CD4-positive, alpha-beta T cell treated with Interleukin-1 beta for 1 hour (primary cell): ENCODE results near the gene TBC1D10A.
A peak's percentile ranks its signal among the peaks of the same experiment; 100 is the strongest.

Experiments used
- DNase-seq, 2 donors: peaks; one replicate each; pipeline ENCODE4 v3.0.0-alpha.2; 2020 to 2022

Gene TBC1D10A

GRCh38 chr22:30297991-30298701 is 28.6 kb downstream of the TBC1D10A start:
- no peak for DNase-seq

GRCh38 chr22:30297276-30297990 is 29.3 kb downstream of the TBC1D10A start:
- no peak for DNase-seq

- no peak for DNase-seq
Observed at GRCh38 chr22:30296833-30297232, 29.9 kb downstream of the TBC1D10A start.

DNA sequence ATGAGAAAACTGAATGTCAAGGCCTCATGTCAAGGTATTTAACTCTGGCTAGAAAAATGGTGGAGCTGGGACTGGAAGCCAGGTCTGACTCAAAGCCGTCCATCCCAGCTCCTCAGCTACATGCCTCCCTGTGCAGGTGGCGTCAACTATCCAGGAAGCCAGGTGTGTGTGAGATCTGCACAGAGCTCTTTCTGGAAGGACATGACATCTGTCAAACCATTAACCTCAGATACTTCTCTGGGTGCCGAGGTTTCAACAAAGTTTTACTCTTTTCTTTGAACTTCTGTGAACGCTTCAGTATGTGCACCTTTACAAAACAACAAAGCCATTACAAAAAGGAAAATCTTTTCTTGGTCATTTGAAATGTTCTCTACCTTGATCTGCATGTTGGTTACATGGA is 30.4 kb downstream of the TBC1D10A start:
- no peak for DNase-seq

- no peak for DNase-seq
Observed at GRCh38 chr22:30295576-30295975, 31.2 kb downstream of the TBC1D10A start.

GRCh38 chr22:30294830-30295229 is 31.9 kb downstream of the TBC1D10A start:
- no peak for DNase-seq

DNA sequence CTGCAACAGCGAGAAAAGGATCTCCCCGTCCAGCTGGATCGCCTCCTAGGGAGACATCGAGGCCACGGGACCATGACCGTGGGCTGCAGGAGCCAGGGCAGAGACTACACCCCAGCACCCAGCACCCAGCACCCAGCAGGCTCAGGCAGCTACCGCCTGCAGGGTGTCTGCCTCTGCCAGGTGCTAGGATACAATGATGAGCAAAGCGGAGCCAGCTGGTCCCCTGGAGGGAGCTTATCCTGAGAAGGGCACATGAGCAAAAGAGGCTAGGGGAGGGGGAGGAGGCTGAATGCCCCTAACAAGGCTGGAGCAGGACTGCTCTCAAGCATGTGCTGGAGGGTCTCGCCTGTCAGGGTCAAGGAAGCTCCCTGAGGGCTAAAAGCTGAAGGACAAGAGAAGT is 32.7 kb downstream of the TBC1D10A start:
- DNase-seq, result no peak

DNA sequence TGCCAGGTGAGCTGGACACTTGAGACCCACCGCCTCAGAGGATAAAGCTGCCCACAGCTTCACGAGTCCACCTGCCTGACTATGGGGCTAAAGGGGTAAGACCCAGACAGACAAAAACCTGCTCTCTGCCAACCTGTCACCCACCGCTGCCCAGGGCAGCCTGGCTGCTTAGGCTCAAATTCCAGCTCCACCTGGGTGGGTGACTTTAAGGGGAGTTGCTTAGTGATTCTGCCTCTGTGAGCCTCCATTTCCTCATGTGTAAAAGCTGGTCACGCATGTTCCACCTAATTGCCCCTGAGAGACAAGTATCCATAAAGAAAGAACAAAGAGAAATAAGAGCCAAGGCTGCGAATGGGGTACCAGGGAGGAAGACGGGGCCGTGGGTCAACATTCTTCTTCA is 33.7 kb downstream of the TBC1D10A start:
- no peak for DNase-seq

GRCh38 chr22:30292069-30292970 is 34.4 kb downstream of the TBC1D10A start:
- DNase-seq, result no peak

GRCh38 chr22:30291058-30291892 is 35.5 kb downstream of the TBC1D10A start:
- DNase-seq, result no peak

- no peak for DNase-seq
Observed at GRCh38 chr22:30290342-30291057, 36.2 kb downstream of the TBC1D10A start.

DNA sequence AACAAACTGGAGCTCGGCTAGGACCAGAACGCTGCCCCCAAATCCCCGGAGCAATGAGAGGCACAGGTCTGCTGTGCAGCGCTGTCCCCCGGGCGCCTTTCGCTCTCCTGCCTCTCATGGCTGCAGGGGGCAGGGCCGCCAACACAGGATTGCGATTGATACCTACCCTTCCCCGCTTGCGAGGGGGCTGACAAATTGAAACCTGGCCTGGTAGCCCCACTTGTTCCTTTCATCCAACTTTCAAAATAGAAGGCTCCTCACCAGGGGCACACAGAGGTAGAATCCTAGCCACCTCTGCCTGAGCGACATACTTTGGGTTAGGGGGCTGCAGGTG is 36.8 kb downstream of the TBC1D10A start:
- no peak for DNase-seq

DNA sequence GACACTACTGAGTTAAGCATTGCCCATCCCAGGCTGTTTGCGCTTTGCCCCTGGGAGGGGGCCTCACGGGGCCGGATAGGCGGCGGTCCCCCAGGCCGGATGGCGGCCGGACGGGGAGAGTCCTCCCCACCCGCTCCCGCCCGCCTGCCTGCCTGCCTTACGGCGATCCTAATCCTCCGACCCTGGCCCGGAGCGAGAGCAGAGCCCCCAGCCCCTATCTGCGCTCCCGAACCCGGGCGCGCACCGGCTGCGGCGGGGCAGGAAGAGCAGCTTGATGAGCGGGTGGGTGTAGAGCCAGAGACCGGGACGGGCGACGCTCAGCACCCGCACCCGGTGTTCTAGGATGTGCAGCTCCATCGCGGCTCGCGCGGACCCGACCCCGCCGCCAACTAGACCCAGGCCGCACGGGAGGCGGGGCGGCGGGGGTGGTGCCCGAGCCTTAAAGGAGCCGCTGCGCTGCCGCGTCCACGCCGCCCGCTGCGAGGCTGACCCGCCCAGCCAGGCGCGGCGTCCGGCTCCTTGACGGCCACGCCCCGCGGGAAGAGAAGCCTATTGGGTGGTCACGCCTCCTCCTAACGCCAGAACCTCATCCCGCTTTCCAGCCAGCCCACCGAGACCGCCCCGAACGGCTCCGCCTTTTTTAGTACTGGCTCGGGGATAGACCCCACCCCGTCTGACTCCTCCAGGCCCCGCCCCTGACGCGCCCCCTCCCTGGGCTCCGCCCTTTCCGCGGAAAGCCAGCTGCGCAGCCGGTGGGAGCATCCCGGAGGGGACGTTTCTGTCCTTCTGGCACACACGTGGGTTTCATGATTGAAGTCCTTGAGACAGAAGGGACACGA is 37.4 kb downstream of the TBC1D10A start, which contains the start of gene CASTOR1:
CASTOR1 (minus strand) TSS at position 365 of the 839 bp plus-strand sequence; CDS start at position 357, 8 bp downstream.
- DNase-seq, result peak; percentile 87 to 88

GRCh38 chr22:30288419-30289140 is 38.2 kb downstream of the TBC1D10A start:
- DNase-seq, result no peak

DNA sequence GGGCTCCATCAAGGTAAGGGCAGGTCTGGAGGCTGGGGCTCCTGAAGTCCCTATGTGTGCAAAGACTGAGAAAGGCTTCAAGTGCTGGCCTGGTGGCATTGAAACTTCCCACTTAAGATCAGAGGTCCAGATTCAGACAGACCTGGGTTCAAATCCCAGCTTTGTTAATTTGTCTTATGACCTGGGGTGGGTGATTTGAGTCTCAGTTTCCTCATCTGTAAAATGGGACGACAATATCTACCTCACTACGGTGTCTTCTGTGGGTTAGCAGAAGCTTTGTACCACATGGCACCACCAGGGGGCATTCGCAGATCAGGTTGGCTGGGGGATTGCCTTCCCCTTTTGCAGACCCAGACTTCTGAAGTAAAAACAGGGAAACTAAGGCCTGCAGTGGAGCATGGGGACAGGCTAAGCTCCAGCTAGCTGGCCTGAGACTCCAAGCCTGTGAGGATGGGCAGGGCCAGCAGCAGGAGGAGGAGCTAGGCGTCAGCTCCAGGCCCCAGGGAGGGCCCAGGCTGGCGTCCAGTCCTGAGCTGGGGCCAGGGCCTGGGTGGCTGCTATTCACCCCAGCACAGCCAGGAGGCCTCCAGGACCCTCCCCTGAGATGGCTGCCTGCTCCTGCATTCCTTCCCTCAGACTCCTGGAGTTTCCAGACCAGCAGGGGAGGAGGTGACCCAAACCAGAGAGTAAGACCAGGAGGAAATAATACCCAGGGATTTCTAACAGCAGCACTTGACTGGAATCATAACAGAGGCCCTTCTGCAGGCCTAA is 38.9 kb downstream of the TBC1D10A start:
- peak; percentile 87 to 89 for DNase-seq

DNA sequence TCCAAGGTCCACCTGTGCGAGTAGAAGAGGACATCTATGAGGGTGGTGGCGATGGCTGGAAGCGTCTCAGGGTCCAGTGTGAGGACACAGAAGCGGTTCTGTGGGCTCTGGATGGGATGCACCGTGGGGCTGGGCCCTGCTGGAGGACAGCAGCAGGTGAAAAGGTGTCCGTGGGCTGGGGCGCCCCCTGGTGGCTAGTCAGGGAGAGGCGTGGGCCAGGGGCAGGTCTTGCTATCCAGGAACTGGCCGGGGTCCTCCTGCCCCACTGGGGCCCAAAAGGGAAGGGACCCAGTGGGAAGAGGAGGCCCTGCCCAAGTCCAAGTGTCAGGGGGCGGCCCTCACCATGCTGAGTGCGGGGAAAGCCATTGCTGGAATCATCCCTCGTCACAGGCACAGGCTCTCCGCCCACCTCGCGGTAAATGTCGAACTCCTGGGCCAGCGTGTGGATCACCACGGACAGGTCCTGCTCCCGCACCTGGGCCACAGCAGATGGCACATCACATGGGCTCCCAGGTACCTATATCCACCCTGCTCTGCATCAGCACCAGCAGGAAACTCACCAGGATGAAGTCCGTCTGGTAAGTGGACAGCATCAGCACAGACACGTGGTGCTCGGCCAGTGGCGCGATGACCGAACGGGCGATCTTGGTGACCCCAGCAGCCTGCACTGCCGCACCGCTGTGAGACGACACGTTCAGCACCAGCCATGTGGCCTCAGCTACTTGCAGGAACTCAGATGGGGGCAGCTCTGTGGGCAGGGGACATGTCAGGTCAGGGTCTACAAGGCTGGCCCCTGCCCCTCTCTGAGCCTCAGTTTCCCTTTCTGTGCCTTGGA is 39.7 kb downstream of the TBC1D10A start:
- DNase-seq, result peak; percentile 84 to 86

DNA sequence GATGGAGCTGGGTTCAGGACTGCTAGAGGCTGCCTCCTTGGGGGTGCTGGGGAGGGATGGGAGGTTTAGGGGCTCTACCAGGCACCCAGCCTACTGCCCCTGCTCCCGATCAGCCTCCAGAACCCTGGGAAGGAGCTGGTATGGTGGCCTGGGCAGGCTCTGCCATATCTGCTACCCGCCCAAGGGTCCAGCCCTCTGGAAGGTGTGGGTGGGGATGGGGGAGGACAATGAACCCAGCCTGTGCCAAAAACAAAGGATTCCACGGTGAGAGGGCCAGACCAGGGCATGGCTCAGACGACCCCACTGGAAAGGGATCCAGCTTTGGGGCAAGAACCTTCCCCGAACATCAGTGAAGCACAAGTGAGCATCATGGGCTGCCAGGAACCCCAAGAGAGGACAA is 40.4 kb downstream of the TBC1D10A start:
- DNase-seq, result no peak

DNA sequence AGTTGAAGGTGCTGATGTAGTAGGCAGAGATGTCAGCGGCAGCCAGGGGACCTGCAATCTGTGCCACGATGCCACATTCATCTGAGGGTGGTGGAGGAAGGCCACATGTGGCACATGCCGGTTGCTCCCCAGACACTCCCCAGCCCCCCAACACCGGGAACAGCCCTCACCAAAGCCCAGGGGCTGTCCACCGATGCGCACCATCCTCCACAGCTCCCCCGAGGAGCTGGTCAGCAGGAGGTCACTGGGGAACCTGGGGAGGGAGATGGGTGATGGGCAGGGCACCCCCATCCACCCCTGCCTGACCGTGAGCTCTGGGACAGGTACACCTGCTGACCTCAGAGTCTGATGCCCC is 40.9 kb downstream of the TBC1D10A start:
- DNase-seq, result no peak
